Measurements from ENCODE around the gene ZNF865. TPM values are rescaled to one million over a fixed set of nuclear protein-coding genes. Genes with fewer than 3 reads are reported as not detected.

Gene ZNF865
- polyA plus RNA-seq, 1 donor from 2014 or later = 1.7 TPM

- Histone ChIP-seq H2AFZ (ENCODE audit: low read depth, low read length) (no peak overlapping the region), H4K20me1 (ENCODE audit: insufficient read depth) (no peaks in the 10 kb centered on the region), H3K27ac (ENCODE audit: low read length) (no peak overlapping the region), H3K27me3 (ENCODE audit: insufficient read depth, low read depth, low read length) (no peaks in the 10 kb centered on the region), H3F3A (ENCODE audit: insufficient read depth, low read length, poor library complexity, severe bottlenecking) (no peaks in the 10 kb centered on the region), H3K4me3 (ENCODE audit: low read length) (no peak overlapping the region), H3K36me3 (ENCODE audit: insufficient read depth, low read length) (peaks cover 6% of the 10 kb centered on the region), H3K9me3 (ENCODE audit: low read length) (no peaks in the 10 kb centered on the region), H3K4me2 (ENCODE audit: low read length) (no peak overlapping the region), H3K9me2 (ENCODE audit: insufficient read depth, low read length) (no peaks in the 10 kb centered on the region), H3K79me2 (replicated peaks; ENCODE audit: insufficient read depth, low read length) (no peaks in the 10 kb centered on the region), H3K9ac (ENCODE audit: low read length) (no peak overlapping the region)
- TF ChIP-seq TAF1 (IDR thresholded peaks at IDR 0.05; ENCODE audit: low read depth) (no peak), RAD21 (conservative IDR thresholded peaks at IDR 0.05) (no peak), EP300 (conservative IDR thresholded peaks at IDR 0.05; ENCODE audit: poor library complexity, severe bottlenecking) (no peak), MXI1 (conservative IDR thresholded peaks at IDR 0.05; ENCODE audit: poor library complexity, severe bottlenecking) (no peak), EZH2 (IDR thresholded peaks at IDR 0.05; ENCODE audit: borderline replicate concordance, insufficient read depth, low read length, poor library complexity, severe bottlenecking) (no peak), SMC3 (conservative IDR thresholded peaks at IDR 0.05; ENCODE audit: poor library complexity) (no peak), POLR2AphosphoS5 (IDR thresholded peaks at IDR 0.05) (no peak), REST (IDR thresholded peaks at IDR 0.05; ENCODE audit: borderline replicate concordance) (no peak)
- TF ChIP-seq, protein P1, sequence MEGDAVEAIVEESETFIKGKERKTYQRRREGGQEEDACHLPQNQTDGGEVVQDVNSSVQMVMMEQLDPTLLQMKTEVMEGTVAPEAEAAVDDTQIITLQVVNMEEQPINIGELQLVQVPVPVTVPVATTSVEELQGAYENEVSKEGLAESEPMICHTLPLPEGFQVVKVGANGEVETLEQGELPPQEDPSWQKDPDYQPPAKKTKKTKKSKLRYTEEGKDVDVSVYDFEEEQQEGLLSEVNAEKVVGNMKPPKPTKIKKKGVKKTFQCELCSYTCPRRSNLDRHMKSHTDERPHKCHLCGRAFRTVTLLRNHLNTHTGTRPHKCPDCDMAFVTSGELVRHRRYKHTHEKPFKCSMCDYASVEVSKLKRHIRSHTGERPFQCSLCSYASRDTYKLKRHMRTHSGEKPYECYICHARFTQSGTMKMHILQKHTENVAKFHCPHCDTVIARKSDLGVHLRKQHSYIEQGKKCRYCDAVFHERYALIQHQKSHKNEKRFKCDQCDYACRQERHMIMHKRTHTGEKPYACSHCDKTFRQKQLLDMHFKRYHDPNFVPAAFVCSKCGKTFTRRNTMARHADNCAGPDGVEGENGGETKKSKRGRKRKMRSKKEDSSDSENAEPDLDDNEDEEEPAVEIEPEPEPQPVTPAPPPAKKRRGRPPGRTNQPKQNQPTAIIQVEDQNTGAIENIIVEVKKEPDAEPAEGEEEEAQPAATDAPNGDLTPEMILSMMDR (IDR thresholded peaks at IDR 0.05; ENCODE audit: poor library complexity, severe bottlenecking) = no peak
These were observed 14.8 kb upstream of the ZNF865 start for GRCh38 chr19:55590617-55591016.

GRCh38 chr19:55591555-55591954, 13.9 kb upstream of the ZNF865 start:
- no peaks in the 10 kb centered on the region for H4K20me1 ChIP-seq (ENCODE audit: insufficient read depth)
- no peaks in the 10 kb centered on the region for H3K9me2 ChIP-seq (ENCODE audit: insufficient read depth, low read length)
- H3K4me2 ChIP-seq (ENCODE audit: low read length) = no peak overlapping the region
- no peak overlapping the region for H2AFZ ChIP-seq (ENCODE audit: low read depth, low read length)
- no peaks in the 10 kb centered on the region for H3K27me3 ChIP-seq (ENCODE audit: insufficient read depth, low read depth, low read length)
- TF ChIP-seq EZH2 (IDR thresholded peaks at IDR 0.05; ENCODE audit: borderline replicate concordance, insufficient read depth, low read length, poor library complexity, severe bottlenecking) (no peak), RAD21 (conservative IDR thresholded peaks at IDR 0.05) (no peak), REST (IDR thresholded peaks at IDR 0.05; ENCODE audit: borderline replicate concordance) (no peak), MXI1 (conservative IDR thresholded peaks at IDR 0.05; ENCODE audit: poor library complexity, severe bottlenecking) (no peak), TAF1 (IDR thresholded peaks at IDR 0.05; ENCODE audit: low read depth) (no peak), POLR2AphosphoS5 (IDR thresholded peaks at IDR 0.05) (no peak), SMC3 (conservative IDR thresholded peaks at IDR 0.05; ENCODE audit: poor library complexity) (no peak), EP300 (conservative IDR thresholded peaks at IDR 0.05; ENCODE audit: poor library complexity, severe bottlenecking) (no peak)
- TF ChIP-seq, protein P1 (IDR thresholded peaks at IDR 0.05; ENCODE audit: poor library complexity, severe bottlenecking) = no peak
- no peak overlapping the region for H3K27ac ChIP-seq (ENCODE audit: low read length)
- H3K36me3 ChIP-seq (ENCODE audit: insufficient read depth, low read length) = peaks cover 6% of the 10 kb centered on the region
- H3K9me3 ChIP-seq (ENCODE audit: low read length) = no peaks in the 10 kb centered on the region
- no peak overlapping the region for H3K4me3 ChIP-seq (ENCODE audit: low read length)
- no peaks in the 10 kb centered on the region for H3F3A ChIP-seq (ENCODE audit: insufficient read depth, low read length, poor library complexity, severe bottlenecking)
- no peaks in the 10 kb centered on the region for H3K79me2 ChIP-seq (replicated peaks; ENCODE audit: insufficient read depth, low read length)
- H3K9ac ChIP-seq (ENCODE audit: low read length) = no peak overlapping the region
